Right lobe of liver (tissue), 4 donors: ENCODE data around the gene SLC44A4.

Experiments
- CTCF ChIP-seq, 4 donors: fragments of 200-600 bp in 3 of 4; fragments of 450-650 bp in 1 of 4; IDR thresholded peaks; one replicate each; pipeline versions ENCODE4 v1.5.1 to v1.8.0; 2016 to 2022; ENCODE audit warnings: antibody characterized with exemption in 4 of 4, mild to moderate bottlenecking in 2 of 4
- POLR2A ChIP-seq: fragments of 450-650 bp; IDR thresholded peaks from one replicate; pipeline ENCODE4 v1.6.1; 2017; ENCODE audit warnings: antibody characterized with exemption, mild to moderate bottlenecking
- donor health status: DM: no; HTN: no; CAD: no.
- donor health status: DM: no; HTN: no; CAD: no.
- donor health status: DM: no; HTN: yes; CAD: no.

- peak; percentile 39 for TF ChIP-seq POLR2A
- no peak for TF ChIP-seq CTCF (IDR thresholded peaks at IDR 0.05)
These were observed 64.1 kb downstream of the SLC44A4 start for GRCh38 chr6:31814677-31815024.
